Measurements from ENCODE around the gene DDX39B.
"Not testable (repeated sequence)": the region's sequence is repeated elsewhere in the genome, so short reads cannot be mapped to it uniquely, and the experiment has no call there.

The DDX39B gene

DNA sequence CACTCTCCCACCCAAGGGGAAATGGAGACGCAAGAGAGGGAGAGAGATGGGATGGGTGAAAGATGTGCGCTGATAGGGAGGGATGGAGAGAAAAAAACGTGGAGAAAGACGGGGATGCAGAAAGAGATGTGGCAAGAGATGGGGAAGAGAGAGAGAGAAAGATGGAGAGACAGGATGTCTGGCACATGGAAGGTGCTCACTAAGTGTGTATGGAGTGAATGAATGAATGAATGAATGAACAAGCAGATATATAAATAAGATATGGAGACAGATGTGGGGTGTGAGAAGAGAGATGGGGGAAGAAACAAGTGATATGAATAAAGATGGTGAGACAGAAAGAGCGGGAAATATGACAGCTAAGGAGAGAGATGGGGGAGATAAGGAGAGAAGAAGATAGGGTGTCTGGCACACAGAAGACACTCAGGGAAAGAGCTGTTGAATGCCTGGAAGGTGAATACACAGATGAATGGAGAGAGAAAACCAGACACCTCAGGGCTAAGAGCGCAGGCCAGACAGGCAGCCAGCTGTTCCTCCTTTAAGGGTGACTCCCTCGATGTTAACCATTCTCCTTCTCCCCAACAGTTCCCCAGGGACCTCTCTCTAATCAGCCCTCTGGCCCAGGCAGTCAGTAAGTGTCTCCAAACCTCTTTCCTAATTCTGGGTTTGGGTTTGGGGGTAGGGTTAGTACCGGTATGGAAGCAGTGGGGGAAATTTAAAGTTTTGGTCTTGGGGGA is 34.3 kb upstream of the DDX39B start:
- in situ Hi-C loops (cut with MboI; ENCODE audit: low sequenced_read_pairs), result no loop called here

DNA sequence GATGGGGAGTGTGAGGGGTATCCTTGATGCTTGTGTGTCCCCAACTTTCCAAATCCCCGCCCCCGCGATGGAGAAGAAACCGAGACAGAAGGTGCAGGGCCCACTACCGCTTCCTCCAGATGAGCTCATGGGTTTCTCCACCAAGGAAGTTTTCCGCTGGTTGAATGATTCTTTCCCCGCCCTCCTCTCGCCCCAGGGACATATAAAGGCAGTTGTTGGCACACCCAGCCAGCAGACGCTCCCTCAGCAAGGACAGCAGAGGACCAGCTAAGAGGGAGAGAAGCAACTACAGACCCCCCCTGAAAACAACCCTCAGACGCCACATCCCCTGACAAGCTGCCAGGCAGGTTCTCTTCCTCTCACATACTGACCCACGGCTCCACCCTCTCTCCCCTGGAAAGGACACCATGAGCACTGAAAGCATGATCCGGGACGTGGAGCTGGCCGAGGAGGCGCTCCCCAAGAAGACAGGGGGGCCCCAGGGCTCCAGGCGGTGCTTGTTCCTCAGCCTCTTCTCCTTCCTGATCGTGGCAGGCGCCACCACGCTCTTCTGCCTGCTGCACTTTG is 33.6 kb upstream of the DDX39B start, which contains the start of gene TNF:
Gene TNF, plus strand, starts transcription at position 231 of the 567 bp plus-strand sequence. Its CDS starts 177 bp downstream, at position 408.
- in situ Hi-C loops (cut with MboI; ENCODE audit: low sequenced_read_pairs), result no loop called here

GRCh38 chr6:31574106-31575061 is 32.6 kb upstream of the DDX39B start:
- in situ Hi-C loops (cut with MboI; ENCODE audit: low sequenced_read_pairs), result no loop called here

GRCh38 chr6:31573239-31574105 is 31.7 kb upstream of the DDX39B start:
- in situ Hi-C loops (cut with MboI; ENCODE audit: low sequenced_read_pairs), result no loop called here

DNA sequence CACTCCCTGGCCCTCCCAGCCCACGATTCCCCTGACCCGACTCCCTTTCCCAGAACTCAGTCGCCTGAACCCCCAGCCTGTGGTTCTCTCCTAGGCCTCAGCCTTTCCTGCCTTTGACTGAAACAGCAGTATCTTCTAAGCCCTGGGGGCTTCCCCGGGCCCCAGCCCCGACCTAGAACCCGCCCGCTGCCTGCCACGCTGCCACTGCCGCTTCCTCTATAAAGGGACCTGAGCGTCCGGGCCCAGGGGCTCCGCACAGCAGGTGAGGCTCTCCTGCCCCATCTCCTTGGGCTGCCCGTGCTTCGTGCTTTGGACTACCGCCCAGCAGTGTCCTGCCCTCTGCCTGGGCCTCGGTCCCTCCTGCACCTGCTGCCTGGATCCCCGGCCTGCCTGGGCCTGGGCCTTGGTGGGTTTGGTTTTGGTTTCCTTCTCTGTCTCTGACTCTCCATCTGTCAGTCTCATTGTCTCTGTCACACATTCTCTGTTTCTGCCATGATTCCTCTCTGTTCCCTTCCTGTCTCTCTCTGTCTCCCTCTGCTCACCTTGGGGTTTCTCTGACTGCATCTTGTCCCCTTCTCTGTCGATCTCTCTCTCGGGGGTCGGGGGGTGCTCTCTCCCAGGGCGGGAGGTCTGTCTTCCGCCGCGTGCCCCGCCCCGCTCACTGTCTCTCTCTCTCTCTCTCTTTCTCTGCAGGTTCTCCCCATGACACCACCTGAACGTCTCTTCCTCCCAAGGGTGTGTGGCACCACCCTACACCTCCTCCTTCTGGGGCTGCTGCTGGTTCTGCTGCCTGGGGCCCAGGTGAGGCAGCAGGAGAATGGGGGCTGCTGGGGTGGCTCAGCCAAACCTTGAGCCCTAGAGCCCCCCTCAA is 30.5 kb upstream of the DDX39B start, which contains the start of gene LTA:
Gene LTA, plus strand, starts transcription at position 249 of the 871 bp plus-strand sequence. Its CDS starts 454 bp downstream, at position 703.
- in situ Hi-C loops (cut with MboI; ENCODE audit: low sequenced_read_pairs), result no loop called here

DNA sequence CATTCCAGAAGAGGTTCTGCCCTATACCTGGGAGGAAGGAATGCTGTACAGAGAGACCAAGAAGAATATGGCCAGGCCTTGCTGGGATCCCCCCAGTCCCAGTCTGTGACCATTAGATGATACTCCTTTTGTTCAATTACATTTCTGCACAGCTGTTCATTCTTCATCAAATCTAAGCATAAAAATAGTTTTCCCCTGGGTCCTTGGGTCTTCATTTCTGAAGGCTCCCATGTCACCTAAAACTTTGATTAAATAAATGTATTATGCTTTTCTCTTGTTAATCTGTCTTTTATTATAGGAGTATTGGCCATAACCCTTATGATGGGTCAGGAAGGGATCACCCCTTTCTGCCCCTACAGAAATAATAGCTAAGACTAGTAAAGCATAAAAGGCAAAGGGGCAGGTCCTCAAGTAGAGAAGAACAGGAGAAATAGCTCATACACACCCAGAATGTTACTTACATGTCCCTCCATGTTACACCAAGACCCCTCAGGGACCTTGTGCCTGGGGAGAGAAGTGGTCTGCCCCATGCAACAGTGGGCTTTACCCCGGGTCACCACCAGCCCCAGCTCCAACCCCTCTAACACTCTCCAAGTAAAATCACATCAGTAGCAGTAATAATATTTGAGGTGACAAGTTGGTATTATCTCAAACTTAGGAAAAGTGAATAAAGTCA is 28.2 kb upstream of the DDX39B start:
- in situ Hi-C loops (cut with MboI; ENCODE audit: low sequenced_read_pairs), result no loop called here

GRCh38 chr6:31568537-31568961 is 26.7 kb upstream of the DDX39B start:
- in situ Hi-C loops (cut with MboI; ENCODE audit: low sequenced_read_pairs), result no loop called here

- in situ Hi-C loops (cut with MboI; ENCODE audit: low sequenced_read_pairs), result no loop called here
These were observed 25.9 kb upstream of the DDX39B start for GRCh38 chr6:31567531-31568370.

DNA sequence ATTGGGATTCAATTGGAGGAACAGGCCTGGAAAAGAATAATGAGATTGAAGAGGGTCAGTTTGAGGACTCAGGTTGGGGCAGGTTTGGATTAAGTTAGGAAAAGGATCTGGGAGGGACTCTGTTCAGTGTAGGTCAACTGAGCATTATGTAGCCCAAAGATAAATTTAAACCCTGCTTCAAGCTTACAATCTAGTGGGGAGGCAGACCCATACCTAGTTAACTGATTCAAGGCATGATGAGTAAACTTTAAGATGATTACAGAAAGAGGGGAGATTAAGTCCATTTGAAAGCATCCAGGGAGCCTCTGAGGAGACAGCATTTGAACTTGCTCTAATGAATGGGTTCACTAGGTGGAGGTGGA is 18.9 kb upstream of the DDX39B start:
- in situ Hi-C loops (cut with MboI; ENCODE audit: low sequenced_read_pairs), result no loop called here

- in situ Hi-C loops (cut with MboI; ENCODE audit: low sequenced_read_pairs), result no loop called here
These were observed 18.3 kb upstream of the DDX39B start for GRCh38 chr6:31559958-31560696.

DNA sequence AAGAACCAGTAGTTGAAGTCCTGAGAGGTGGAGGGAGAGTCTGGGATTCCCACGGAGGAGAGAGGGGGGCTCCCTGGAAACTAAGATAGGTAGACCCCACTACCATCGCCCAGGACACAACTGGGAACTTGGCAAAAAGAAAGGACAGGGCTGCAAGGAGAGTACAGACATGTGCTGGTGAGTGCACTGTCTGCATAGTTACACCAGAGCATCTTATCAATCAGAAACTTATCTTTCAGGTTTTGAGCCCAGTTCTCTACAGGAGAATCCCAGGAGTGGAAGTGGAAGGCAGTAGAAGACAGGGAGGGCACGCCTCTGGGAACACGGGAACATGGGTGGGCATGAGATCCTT is 17.8 kb upstream of the DDX39B start:
- in situ Hi-C loops (cut with MboI; ENCODE audit: low sequenced_read_pairs), result no loop called here

GRCh38 chr6:31558631-31559500 is 17.1 kb upstream of the DDX39B start:
- in situ Hi-C loops (cut with MboI; ENCODE audit: low sequenced_read_pairs), result no loop called here

DNA sequence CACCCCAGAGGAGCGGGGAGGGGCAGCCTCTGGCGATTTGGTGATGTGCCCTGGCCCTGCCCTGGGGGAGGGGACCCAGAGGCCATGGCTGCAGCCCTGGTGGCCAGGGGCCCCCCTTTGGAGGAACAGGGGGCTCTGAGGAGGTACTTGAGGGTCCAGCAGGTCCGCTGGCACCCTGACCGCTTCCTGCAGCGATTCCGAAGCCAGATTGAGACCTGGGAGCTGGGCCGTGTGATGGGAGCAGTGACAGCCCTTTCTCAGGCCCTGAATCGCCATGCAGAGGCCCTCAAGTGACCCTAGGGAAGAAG is 16.5 kb upstream of the DDX39B start:
- in situ Hi-C loops (cut with MboI; ENCODE audit: low sequenced_read_pairs), result no loop called here

DNA sequence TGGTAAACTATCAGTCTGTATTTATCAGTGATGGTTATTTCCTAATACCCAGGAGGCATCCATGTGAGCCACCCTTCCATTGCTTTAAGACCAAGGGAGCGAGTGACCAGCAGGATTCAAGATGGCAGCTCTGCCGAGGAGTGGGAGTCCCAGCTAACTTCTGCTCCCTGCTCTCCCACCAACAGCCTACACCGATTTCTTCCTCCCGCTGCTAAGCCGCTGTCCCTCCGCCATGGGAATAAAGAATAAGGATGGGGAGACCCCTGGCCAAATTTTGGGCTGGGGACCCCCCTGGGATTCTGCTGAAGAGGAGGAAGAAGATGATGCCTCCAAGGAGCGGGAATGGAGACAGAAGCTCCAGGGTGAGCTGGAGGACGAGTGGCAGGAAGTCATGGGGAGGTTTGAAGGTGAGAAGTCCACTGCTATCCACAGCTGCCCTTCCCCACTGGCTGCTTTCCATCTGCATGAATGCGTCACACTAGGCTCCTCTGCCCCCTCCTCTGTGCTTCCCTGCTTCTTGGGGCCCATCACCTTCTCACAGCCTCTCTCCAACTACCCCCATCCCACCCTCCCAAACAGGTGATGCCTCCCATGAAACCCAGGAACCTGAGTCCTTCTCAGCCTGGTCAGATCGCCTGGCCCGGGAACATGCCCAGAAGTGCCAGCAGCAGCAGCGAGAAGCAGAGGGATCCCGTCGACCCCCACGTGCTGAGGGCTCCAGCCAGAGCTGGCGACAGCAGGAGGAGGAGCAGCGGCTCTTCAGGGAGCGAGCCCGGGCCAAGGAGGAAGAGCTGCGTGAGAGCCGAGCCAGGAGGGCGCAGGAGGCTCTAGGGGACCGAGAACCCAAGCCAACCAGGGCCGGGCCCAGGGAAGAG is 15.9 kb upstream of the DDX39B start:
- in situ Hi-C loops (cut with MboI; ENCODE audit: low sequenced_read_pairs), result no loop called here

- in situ Hi-C loops (cut with MboI; ENCODE audit: low sequenced_read_pairs), result no loop called here
These were observed 14.5 kb upstream of the DDX39B start for GRCh38 chr6:31556307-31556706.

- in situ Hi-C loops (cut with MboI; ENCODE audit: low sequenced_read_pairs), result not testable (repeated sequence)
These were observed 9.6 kb upstream of the DDX39B start for GRCh38 chr6:31551371-31551770.

Data from hTERT RPE-1 (cell line).